OCI-LY7 (cell line): ENCODE measurements around the gene GNAL. TPM values are rescaled to one million over a fixed set of nuclear protein-coding genes. Genes with fewer than 3 reads are reported as not detected.

Source experiments
- BruUV-seq: library from RNA; stranded (reverse); fragments of 400-500 nt; replicated peaks from 2 replicates; lab custom pipeline; 2021; lab: Mats Ljungman, UMichigan
- CTCF ChIA-PET: fragments of 300-600 bp; sonication (Branson Sonifier 250); formaldehyde crosslinking; loops from one replicate; lab custom pipeline; 2022; ENCODE audit warnings: antibody characterized with exemption; ENCODE audit not compliant: unreplicated experiment; lab: Charles Lee
- POLR2A ChIA-PET: fragments of 300-600 bp; sonication (Branson Sonifier 250); formaldehyde crosslinking; loops from one replicate; lab custom pipeline; 2022; ENCODE audit warnings: antibody characterized with exemption; lab: Charles Lee
- DNase-seq: peaks from one replicate; pipeline ENCODE4 v3.0.0-alpha.2; 2015; ENCODE audit warnings: low spot score
- H2AFZ ChIP-seq: fragments of 200-600 bp; sonication (generic), shearing (Covaris generic); 2 replicates; pipeline ENCODE4 v1.6.1; 2014; ENCODE audit warnings: mild to moderate bottlenecking, antibody characterized with exemption, low read length, moderate library complexity
- H3K27ac ChIP-seq: fragments of 200-600 bp; sonication (generic); 2 replicates; pipeline ENCODE4 v1.5.1; 2014; ENCODE audit warnings: mixed run types, low read depth, mild to moderate bottlenecking, moderate library complexity, low read length, inconsistent platforms; ENCODE audit not compliant: poor library complexity, severe bottlenecking
- H3K36me3 ChIP-seq: fragments of 200-600 bp; sonication (generic); 2 replicates; pipeline ENCODE4 v1.6.1; 2014; ENCODE audit warnings: mild to moderate bottlenecking, antibody characterized with exemption, low read length, moderate library complexity, mixed read lengths; ENCODE audit not compliant: insufficient read depth
- H3K4me1 ChIP-seq: fragments of 200-600 bp; sonication (generic); 2 replicates; pipeline ENCODE4 v1.5.1; 2014; ENCODE audit warnings: mild to moderate bottlenecking, low read length; ENCODE audit not compliant: insufficient read depth, poor library complexity, severe bottlenecking
- H3K4me2 ChIP-seq: fragments of 200-600 bp; sonication (generic); 2 replicates; pipeline ENCODE4 v1.6.1; 2014; ENCODE audit warnings: mild to moderate bottlenecking, low read length
- H3K4me3 ChIP-seq: fragments of 200-600 bp; sonication (generic); 2 replicates; pipeline ENCODE4 v1.5.1; 2014; ENCODE audit warnings: mild to moderate bottlenecking, low read depth, low read length; ENCODE audit not compliant: poor library complexity, severe bottlenecking
- H3K79me2 ChIP-seq: fragments of 200-600 bp; sonication (generic); 2 replicates; pipeline ENCODE4 v1.6.1; 2016; ENCODE audit warnings: low read depth, mild to moderate bottlenecking, low read length, moderate library complexity, mixed read lengths; ENCODE audit not compliant: insufficient read depth
- H3K9me2 ChIP-seq: fragments of 200-600 bp; sonication (generic); 2 replicates; pipeline ENCODE4 v1.6.1; 2016; ENCODE audit warnings: mild to moderate bottlenecking, low read length, mixed read lengths; ENCODE audit not compliant: insufficient read depth
- H3K9me3 ChIP-seq: fragments of 200-600 bp; sonication (generic); 2 replicates; pipeline ENCODE4 v1.6.1; 2014; ENCODE audit warnings: mild to moderate bottlenecking, mixed run types, low read length, mixed read lengths
- H4K20me1 ChIP-seq: fragments of 200-600 bp; sonication (generic); 2 replicates; pipeline ENCODE4 v1.6.1; 2014; ENCODE audit warnings: mild to moderate bottlenecking, antibody characterized with exemption, low read length, moderate library complexity, mixed read lengths; ENCODE audit not compliant: insufficient read depth
- EZH2phosphoT487 ChIP-seq: fragments of 200-600 bp; sonication (generic); IDR thresholded peaks from 2 replicates; pipeline ENCODE4 v1.6.1; 2018; ENCODE audit warnings: low read depth, borderline replicate concordance, mild to moderate bottlenecking, mixed run types, antibody characterized with exemption, low read length, moderate library complexity, mixed read lengths
- intact Hi-C: fragments of 100-400 bp; cut with micrococcal nuclease; formaldehyde crosslinking; loops from one replicate; pipeline ENCODE4 v1.10.0; 2022; ENCODE audit not compliant: unreplicated experiment
- total RNA-seq, 2 experiments: library from RNA; depleted of rRNA in 1 of 2; stranded (reverse); fragments of >200 nt in 1 of 2; shearing (Covaris generic) in 1 of 2; gene quantifications; 2 replicates each; pipeline ENCODE4 v1.2.3, GENCODE V29; 2014 to 2022
- TF ChIP-seq, protein P1 (sequence below): fragments of 200-600 bp; sonication (generic); conservative IDR thresholded peaks from 2 replicates; pipeline ENCODE4 v1.5.1; 2014; ENCODE audit warnings: mild to moderate bottlenecking, antibody characterized with exemption, low read length, moderate library complexity, mixed read lengths

Gene GNAL
- total RNA-seq, 2 experiments from 2014 or later: 0.03 to 0.25 TPM

GRCh38 chr18:11819938-11820337, 130.9 kb downstream of the GNAL start:
- no peak overlapping the region for H3K4me3 ChIP-seq
- DNase-seq: no peak
- H3K4me2 ChIP-seq: no peak overlapping the region
- H3K9me2 ChIP-seq: no peaks in the 10 kb centered on the region
- TF ChIP-seq, protein P1, sequence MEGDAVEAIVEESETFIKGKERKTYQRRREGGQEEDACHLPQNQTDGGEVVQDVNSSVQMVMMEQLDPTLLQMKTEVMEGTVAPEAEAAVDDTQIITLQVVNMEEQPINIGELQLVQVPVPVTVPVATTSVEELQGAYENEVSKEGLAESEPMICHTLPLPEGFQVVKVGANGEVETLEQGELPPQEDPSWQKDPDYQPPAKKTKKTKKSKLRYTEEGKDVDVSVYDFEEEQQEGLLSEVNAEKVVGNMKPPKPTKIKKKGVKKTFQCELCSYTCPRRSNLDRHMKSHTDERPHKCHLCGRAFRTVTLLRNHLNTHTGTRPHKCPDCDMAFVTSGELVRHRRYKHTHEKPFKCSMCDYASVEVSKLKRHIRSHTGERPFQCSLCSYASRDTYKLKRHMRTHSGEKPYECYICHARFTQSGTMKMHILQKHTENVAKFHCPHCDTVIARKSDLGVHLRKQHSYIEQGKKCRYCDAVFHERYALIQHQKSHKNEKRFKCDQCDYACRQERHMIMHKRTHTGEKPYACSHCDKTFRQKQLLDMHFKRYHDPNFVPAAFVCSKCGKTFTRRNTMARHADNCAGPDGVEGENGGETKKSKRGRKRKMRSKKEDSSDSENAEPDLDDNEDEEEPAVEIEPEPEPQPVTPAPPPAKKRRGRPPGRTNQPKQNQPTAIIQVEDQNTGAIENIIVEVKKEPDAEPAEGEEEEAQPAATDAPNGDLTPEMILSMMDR: no peak
- no peak for TF ChIP-seq EZH2phosphoT487
- no peaks in the 10 kb centered on the region for H4K20me1 ChIP-seq
- ChIA-PET CTCF (no interaction called here), POLR2A (no interaction called here)
- no peaks in the 10 kb centered on the region for H3K36me3 ChIP-seq
- intact Hi-C loops: no loop called here
- BruUV-seq: no TSS peak
- H3K4me1 ChIP-seq: no peaks in the 10 kb centered on the region
- H3K79me2 ChIP-seq: no peaks in the 10 kb centered on the region
- H2AFZ ChIP-seq: no peak overlapping the region
- no peak overlapping the region for H3K27ac ChIP-seq
- H3K9me3 ChIP-seq: no peaks in the 10 kb centered on the region

- Histone ChIP-seq H3K4me1 (no peaks in the 10 kb centered on the region), H2AFZ (no peak overlapping the region), H3K4me3 (no peak overlapping the region), H3K9me3 (no peaks in the 10 kb centered on the region), H3K4me2 (no peak overlapping the region), H3K36me3 (no peaks in the 10 kb centered on the region), H3K27ac (no peak overlapping the region), H3K79me2 (no peaks in the 10 kb centered on the region), H3K9me2 (no peaks in the 10 kb centered on the region), H4K20me1 (no peaks in the 10 kb centered on the region)
- intact Hi-C loops: no loop called here
- ChIA-PET CTCF (no interaction called here), POLR2A (no interaction called here)
- no TSS peak for BruUV-seq
- no peak for TF ChIP-seq EZH2phosphoT487
- DNase-seq: no peak
Observed at GRCh38 chr18:11820697-11821096, 131.6 kb downstream of the GNAL start.

GRCh38 chr18:11821208-11821607, 132.1 kb downstream of the GNAL start:
- H3K4me3 ChIP-seq: no peak overlapping the region
- H3K4me1 ChIP-seq: no peaks in the 10 kb centered on the region
- no TSS peak for BruUV-seq
- ChIA-PET POLR2A (no interaction called here), CTCF (no interaction called here)
- no peak overlapping the region for H3K4me2 ChIP-seq
- no peaks in the 10 kb centered on the region for H3K79me2 ChIP-seq
- TF ChIP-seq EZH2phosphoT487: no peak
- TF ChIP-seq, protein P1: no peak
- H3K9me3 ChIP-seq: no peaks in the 10 kb centered on the region
- no peak for DNase-seq
- H2AFZ ChIP-seq: no peak overlapping the region
- H3K9me2 ChIP-seq: no peaks in the 10 kb centered on the region
- no peak overlapping the region for H3K27ac ChIP-seq
- H3K36me3 ChIP-seq: no peaks in the 10 kb centered on the region
- intact Hi-C loops: no loop called here
- no peaks in the 10 kb centered on the region for H4K20me1 ChIP-seq
